ENCODE data around the gene CLIP3. TPM values are rescaled to one million over a fixed set of nuclear protein-coding genes. Genes with fewer than 3 reads are reported as not detected.

Gene CLIP3
- total RNA-seq, 1 experiment from 2014 or later: 1.5 TPM

- POLR2A ChIA-PET: no interaction called here
- no TSS peak for BruUV-seq (replicated peaks)
Observed at GRCh38 chr19:36031308-36031707, 1.4 kb downstream of the CLIP3 start.

More at GRCh38 chr19:36031308-36031707, 1.4 kb downstream of the CLIP3 start:
- intact Hi-C loops (cut with micrococcal nuclease): no loop called here
- Histone ChIP-seq H3K27me3 (ENCODE audit: insufficient read depth, low read length) (no peaks in the 10 kb centered on the region), H3K79me2 (ENCODE audit: insufficient read depth, low read length) (no peaks in the 10 kb centered on the region), H3K27ac (ENCODE audit: low read depth, low read length) (no peak overlapping the region), H3K4me1 (ENCODE audit: control insufficient read depth in 1 of 2, insufficient read depth in 2 of 2, low read length in 2 of 2) (no peaks in the 10 kb centered on the region), H3K36me3 (ENCODE audit: control insufficient read depth in 1 of 2, insufficient read depth in 2 of 2, low read length in 2 of 2) (0 out of 4 replicates have a peak, but pooled peaks cover 0 to 8% of the 10 kb centered on the region in 2 experiments), H3K4me3 (replicated peaks in 1 of 2; ENCODE audit: low read depth in 1 of 2, low read length in 2 of 2) (no peak overlapping the region), H3K4me2 (ENCODE audit: low read length) (no peak overlapping the region), H4K20me1 (ENCODE audit: insufficient read depth) (no peaks in the 10 kb centered on the region), H3K9me3 (ENCODE audit: control insufficient read depth in 1 of 2, insufficient read depth in 1 of 2, low read depth in 1 of 2, low read length in 2 of 2) (no peaks in the 10 kb centered on the region), H3K9me2 (ENCODE audit: insufficient read depth) (no peaks in the 10 kb centered on the region), H2AFZ (ENCODE audit: low read depth, low read length, poor library complexity, severe bottlenecking) (no peak overlapping the region), H3K9ac (ENCODE audit: low read length) (no peak overlapping the region)
- CTCF ChIA-PET: no interaction called here
- ATAC-seq (no peak), DNase-seq (ENCODE audit: low read depth, low spot score) (no peak)
- TF ChIP-seq CEBPB (IDR thresholded peaks at IDR 0.05; ENCODE audit: low read depth) (no peak), YY1 (IDR thresholded peaks at IDR 0.05; ENCODE audit: extremely low read depth, insufficient replicate concordance, low read depth, low read length) (no peak), EZH2phosphoT487 (IDR thresholded peaks at IDR 0.05; ENCODE audit: borderline replicate concordance) (no peak), SP1 (IDR thresholded peaks at IDR 0.05; ENCODE audit: low read depth) (no peak), TCF7L2 (IDR thresholded peaks at IDR 0.05; ENCODE audit: borderline replicate concordance, extremely low read depth, insufficient read depth, insufficient read length) (no peak), JUND (IDR thresholded peaks at IDR 0.05) (no peak), POLR2A (IDR thresholded peaks at IDR 0.05; ENCODE audit: borderline replicate concordance, extremely low read depth, insufficient read depth, insufficient read length) (no peak), ZBTB33 (IDR thresholded peaks at IDR 0.05; ENCODE audit: extremely low read depth, insufficient replicate concordance, low read length) (no peak), EGR1 (IDR thresholded peaks at IDR 0.05; ENCODE audit: low read depth) (no peak), CBX3 (IDR thresholded peaks at IDR 0.05; ENCODE audit: low read depth) (no peak), FOSL1 (IDR thresholded peaks at IDR 0.05; ENCODE audit: low read depth) (no peak), ZNF274 (IDR thresholded peaks at IDR 0.05; ENCODE audit: low read depth, low read length) (no peak)
- TF ChIP-seq, protein P1, sequence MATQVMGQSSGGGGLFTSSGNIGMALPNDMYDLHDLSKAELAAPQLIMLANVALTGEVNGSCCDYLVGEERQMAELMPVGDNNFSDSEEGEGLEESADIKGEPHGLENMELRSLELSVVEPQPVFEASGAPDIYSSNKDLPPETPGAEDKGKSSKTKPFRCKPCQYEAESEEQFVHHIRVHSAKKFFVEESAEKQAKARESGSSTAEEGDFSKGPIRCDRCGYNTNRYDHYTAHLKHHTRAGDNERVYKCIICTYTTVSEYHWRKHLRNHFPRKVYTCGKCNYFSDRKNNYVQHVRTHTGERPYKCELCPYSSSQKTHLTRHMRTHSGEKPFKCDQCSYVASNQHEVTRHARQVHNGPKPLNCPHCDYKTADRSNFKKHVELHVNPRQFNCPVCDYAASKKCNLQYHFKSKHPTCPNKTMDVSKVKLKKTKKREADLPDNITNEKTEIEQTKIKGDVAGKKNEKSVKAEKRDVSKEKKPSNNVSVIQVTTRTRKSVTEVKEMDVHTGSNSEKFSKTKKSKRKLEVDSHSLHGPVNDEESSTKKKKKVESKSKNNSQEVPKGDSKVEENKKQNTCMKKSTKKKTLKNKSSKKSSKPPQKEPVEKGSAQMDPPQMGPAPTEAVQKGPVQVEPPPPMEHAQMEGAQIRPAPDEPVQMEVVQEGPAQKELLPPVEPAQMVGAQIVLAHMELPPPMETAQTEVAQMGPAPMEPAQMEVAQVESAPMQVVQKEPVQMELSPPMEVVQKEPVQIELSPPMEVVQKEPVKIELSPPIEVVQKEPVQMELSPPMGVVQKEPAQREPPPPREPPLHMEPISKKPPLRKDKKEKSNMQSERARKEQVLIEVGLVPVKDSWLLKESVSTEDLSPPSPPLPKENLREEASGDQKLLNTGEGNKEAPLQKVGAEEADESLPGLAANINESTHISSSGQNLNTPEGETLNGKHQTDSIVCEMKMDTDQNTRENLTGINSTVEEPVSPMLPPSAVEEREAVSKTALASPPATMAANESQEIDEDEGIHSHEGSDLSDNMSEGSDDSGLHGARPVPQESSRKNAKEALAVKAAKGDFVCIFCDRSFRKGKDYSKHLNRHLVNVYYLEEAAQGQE (IDR thresholded peaks at IDR 0.05; ENCODE audit: low read depth): no peak
- RAD21 ChIA-PET (ENCODE audit: low non-redundant PET in 1 of 2, low total read pairs in 2 of 2, uncharacterized antibody in 2 of 2, unreplicated experiment in 2 of 2): no interaction called here

Data from HCT116 (cell line).